ENCODE data around the gene EIPR1. TPM values are rescaled to one million over a fixed set of nuclear protein-coding genes. Genes with fewer than 3 reads are reported as not detected.
"Not testable (repeated sequence)": the region's sequence is repeated elsewhere in the genome, so short reads cannot be mapped to it uniquely, and the experiment has no call there.

EIPR1 gene
- total RNA-seq, 2 experiments from 2014 or later: 31.0 to 34.6 TPM

DNA sequence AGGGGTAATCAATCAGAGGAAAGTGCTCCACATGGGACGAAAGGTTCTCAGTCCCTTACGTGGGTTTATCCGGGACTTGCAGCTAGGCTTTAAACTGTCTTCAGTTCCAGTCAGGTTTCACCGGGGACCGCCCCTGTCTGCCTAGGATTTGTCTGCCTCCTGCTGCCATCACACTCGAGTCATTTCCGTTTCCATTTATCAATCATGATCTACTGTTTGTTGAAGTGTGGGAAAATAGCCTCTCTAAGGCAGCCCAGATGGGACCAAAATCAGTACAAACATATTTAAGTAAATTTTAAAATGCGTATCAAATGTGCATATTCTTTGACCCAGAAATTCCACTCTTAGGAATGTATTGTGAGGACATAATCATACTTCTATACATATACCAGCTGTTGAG is 12.4 kb upstream of the EIPR1 start:
- POLR2A ChIA-PET: no interaction called here
- Mint-ChIP-seq H3K27me3 (no peaks in the 10 kb centered on the region), H3K4me3 (no peak overlapping the region), H3K9me3 (peaks cover 3% of the 10 kb centered on the region), H3K27ac (no peak overlapping the region), H3K36me3 (peaks cover 41% of the 10 kb centered on the region), H3K4me1 (peaks cover 3% of the 10 kb centered on the region)
- ATAC-seq (ENCODE audit: low read depth) (no peak), DNase-seq (no peak)

DNA sequence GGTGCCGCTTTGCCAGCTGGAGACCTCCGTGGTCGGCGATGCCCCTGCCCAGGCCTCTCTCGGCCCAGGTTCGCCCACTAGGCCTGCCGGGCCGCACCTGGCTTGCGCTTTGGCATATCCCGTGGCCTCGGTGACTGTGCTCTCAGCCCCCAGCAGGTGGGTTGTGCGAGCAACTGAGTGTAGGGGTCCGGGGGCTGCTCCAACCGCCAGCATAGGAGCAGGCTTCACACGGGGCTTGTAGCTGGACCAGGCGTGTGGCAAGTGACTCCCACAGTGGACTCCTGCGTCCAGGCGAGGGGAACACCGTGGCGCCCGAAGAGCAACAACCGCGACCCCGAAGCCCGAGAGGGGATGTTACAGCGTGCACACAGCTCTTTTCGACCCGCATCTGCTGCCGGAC is 11.6 kb upstream of the EIPR1 start:
- Mint-ChIP-seq H3K27me3 (no peaks in the 10 kb centered on the region), H3K36me3 (peaks cover 33% of the 10 kb centered on the region), H3K4me3 (no peak overlapping the region), H3K4me1 (peaks cover 10% of the 10 kb centered on the region), H3K27ac (no peak overlapping the region), H3K9me3 (no peaks in the 10 kb centered on the region)
- DNase-seq (no peak), ATAC-seq (ENCODE audit: low read depth) (no peak)
- POLR2A ChIA-PET: no interaction called here

DNA sequence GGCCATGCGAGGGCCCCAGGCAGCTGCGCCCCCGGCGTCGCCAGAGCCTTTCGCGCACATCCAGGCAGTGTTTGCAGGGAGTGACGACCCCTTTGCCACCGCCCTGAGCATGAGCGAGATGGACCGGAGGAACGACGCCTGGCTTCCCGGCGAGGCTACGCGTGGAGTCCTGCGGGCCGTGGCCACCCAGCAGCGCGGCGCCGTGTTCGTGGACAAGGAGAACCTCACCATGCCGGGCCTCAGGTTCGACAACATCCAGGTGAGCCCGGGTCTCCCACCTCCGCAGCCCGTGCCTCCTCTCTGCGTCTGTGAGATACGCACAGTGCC is 10.8 kb upstream of the EIPR1 start:
- peaks cover 11% of the 10 kb centered on the region for H3K4me1 Mint-ChIP-seq
- POLR2A ChIA-PET: no interaction called here
- H3K36me3 Mint-ChIP-seq: peaks cover 28% of the 10 kb centered on the region
- DNase-seq: no peak
- H3K27me3 Mint-ChIP-seq: no peaks in the 10 kb centered on the region
- H3K9me3 Mint-ChIP-seq: no peaks in the 10 kb centered on the region
- H3K4me3 Mint-ChIP-seq: no peak overlapping the region
- ATAC-seq (ENCODE audit: low read depth): no peak
- no peak overlapping the region for H3K27ac Mint-ChIP-seq

DNA sequence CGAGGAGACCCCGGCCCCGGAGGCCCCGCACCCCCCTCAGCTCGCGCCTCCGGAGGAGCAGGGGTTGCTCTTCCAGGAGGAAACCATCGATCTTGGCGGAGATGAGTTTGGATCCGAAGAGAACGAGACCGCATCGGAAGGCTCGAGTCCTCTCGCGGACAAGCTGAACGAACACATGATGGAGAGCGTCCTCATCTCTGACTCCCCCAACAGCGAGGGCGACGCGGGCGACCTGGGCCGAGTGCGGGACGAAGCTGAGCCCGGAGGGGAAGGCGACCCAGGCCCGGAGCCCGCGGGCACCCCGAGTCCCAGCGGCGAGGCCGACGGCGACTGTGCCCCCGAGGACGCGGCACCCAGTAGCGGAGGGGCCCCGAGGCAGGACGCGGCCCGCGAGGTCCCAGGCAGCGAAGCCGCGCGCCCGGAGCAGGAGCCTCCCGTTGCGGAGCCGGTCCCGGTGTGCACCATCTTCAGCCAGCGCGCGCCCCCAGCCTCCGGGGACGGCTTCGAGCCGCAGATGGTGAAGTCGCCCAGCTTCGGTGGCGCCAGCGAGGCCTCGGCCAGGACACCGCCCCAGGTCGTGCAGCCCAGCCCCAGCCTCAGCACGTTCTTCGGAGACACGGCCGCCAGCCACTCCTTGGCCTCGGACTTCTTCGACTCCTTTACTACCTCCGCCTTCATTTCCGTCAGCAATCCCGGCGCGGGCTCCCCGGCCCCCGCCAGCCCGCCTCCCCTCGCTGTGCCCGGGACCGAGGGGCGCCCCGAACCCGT is 10.2 kb upstream of the EIPR1 start:
- peaks cover 24% of the 10 kb centered on the region for H3K36me3 Mint-ChIP-seq
- peaks cover 11% of the 10 kb centered on the region for H3K4me1 Mint-ChIP-seq
- no peak for DNase-seq
- no peaks in the 10 kb centered on the region for H3K27me3 Mint-ChIP-seq
- no peak overlapping the region for H3K4me3 Mint-ChIP-seq
- no peak overlapping the region for H3K27ac Mint-ChIP-seq
- H3K9me3 Mint-ChIP-seq: no peaks in the 10 kb centered on the region
- POLR2A ChIA-PET: interaction anchor here (1.7 kb wide), 1 partner anchor 170 kb away, joined by 4 read pairs; the partner anchor contains the start of gene RNASEH1
- ATAC-seq (ENCODE audit: low read depth): no peak

DNA sequence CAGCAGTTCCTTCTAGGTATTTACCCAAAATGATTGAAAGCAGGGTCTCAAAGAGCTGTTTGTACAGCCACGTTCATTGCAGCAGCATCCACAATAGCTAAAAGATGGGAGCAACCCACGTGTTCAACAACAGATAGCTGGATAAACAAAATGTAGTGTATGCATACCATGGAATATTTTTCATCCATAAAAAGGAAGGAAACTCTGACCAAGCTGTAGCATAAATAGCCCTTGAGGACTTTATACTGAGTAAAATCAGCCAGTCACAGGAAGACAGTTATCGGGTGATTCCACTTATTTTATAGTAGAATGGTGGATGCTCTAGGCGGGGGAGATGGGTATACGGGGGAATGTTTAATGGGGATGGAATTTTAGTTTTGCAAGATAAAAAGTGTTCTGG is 9.4 kb upstream of the EIPR1 start:
- Mint-ChIP-seq H3K36me3 (peaks cover 19% of the 10 kb centered on the region), H3K4me3 (no peak overlapping the region), H3K4me1 (peaks cover 13% of the 10 kb centered on the region), H3K9me3 (no peaks in the 10 kb centered on the region), H3K27ac (no peak overlapping the region), H3K27me3 (no peaks in the 10 kb centered on the region)
- POLR2A ChIA-PET: interaction anchor here (1.7 kb wide), 1 partner anchor 171 kb away, joined by 4 read pairs; the partner anchor contains the start of gene RNASEH1
- ATAC-seq (ENCODE audit: low read depth) (no peak), DNase-seq (no peak)

DNA sequence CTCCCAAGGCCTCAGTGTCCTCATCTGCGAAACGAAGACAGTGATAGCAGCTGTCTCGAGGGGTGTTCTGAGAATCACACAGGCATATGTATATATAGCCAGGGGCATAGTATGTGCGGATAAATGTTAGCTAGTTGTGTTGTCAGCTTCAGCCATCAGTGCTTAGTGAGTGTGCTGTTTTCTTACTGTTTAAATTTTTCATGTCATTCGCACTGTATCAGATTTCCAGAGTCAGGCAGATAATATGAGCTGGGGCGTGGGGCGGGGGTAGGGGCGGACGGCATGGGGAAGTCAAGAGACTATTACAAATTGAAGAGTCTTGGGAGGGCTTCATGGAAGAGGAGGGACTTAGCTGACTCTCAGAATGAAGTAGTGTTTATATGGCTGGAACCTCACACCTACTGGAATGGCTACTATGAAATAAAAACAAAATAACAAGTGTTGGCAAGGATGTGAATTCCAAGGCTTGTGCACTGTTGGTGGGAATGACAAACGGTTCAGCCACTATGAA is 8.9 kb upstream of the EIPR1 start:
- ATAC-seq (ENCODE audit: low read depth): no peak
- H3K4me1 Mint-ChIP-seq: peaks cover 17% of the 10 kb centered on the region

DNA sequence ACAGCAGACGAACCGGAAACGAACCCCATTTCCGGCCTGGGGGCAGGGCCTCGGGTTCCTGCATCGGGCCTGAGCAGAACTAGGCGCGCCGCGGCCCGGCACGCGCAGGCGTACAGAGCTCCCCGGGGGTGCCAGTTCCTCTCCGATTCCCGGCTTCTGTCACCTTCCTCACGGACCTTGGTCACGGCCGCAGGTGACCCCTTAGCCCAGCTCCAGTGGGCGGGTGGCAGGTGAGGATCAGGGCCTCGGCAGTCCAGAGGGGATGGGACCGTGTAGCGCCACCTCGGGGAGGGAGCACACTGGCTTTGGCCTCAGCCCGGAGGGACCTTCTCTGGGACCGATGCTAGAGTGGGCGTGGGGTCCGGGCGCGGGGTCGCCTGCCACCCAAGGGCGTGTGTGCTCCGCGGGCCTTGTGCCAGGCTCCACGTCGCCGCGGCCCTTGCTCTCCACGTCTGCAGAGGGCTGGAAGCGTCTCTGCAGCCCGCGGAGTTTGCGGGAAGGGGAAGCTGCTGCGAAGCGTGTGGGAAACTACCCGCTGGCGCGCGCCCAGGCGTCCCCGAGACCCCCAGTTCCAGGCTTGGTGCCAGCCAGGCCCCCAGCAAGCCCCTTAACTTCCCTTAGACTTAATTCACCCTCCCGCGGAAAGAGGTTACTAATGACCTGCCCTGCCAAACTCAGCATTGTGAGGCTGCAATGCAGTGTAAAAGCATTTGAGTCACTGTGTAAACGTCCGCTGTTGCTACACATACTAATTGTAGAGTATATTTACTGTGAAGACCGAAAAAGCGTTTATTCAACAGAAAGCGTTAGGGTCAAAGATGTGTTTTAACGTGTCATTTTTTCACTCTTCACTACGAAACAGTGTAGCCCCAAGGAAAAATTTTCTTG is 2.3 kb upstream of the EIPR1 start, which contains the start of gene TRAPPC12:
TSS of gene TRAPPC12 (plus strand) at position 48 of the 888 bp plus-strand sequence. CDS start 7,930 bp downstream, outside the sequence.
- Mint-ChIP-seq H3K9me3 (no peaks in the 10 kb centered on the region), H3K4me3 (peak within 1 kb of the TSS; percentile 92), H3K36me3 (peaks cover 11% of the 10 kb centered on the region), H3K4me1 (peaks cover 36% of the 10 kb centered on the region), H3K27ac (peak within 1 kb of the TSS; percentile 95), H3K27me3 (no peaks in the 10 kb centered on the region)
- ATAC-seq (ENCODE audit: low read depth) (peak; percentile 76), DNase-seq (peak; percentile 96)
- POLR2A ChIA-PET: interaction anchor here (0.9 to 1.9 kb wide), 6 partner anchors 15 to 196 kb away, joined by 3 to 7 read pairs (median 4); partner anchors contain the start of gene RNASEH1

More for the DNA sequence above, 8.9 kb upstream of the EIPR1 start:
- Mint-ChIP-seq H3K27me3 (no peaks in the 10 kb centered on the region), H3K27ac (no peak overlapping the region), H3K9me3 (no peaks in the 10 kb centered on the region), H3K4me3 (no peak overlapping the region), H3K36me3 (peaks cover 16% of the 10 kb centered on the region)
- DNase-seq: no peak
- POLR2A ChIA-PET: interaction anchor here (1.7 kb wide), 1 partner anchor 172 kb away, joined by 4 read pairs; the partner anchor contains the start of gene RNASEH1

GRCh38 chr2:3379339-3379646 is 1.7 kb upstream of the EIPR1 start:
- DNase-seq (no peak), ATAC-seq (ENCODE audit: low read depth) (no peak)
- no peaks in the 10 kb centered on the region for H3K27me3 Mint-ChIP-seq
- H3K36me3 Mint-ChIP-seq: peaks cover 11% of the 10 kb centered on the region
- H3K9me3 Mint-ChIP-seq: no peaks in the 10 kb centered on the region
- H3K4me3 Mint-ChIP-seq: peak overlapping the region; percentile 92
- peaks cover 30% of the 10 kb centered on the region for H3K4me1 Mint-ChIP-seq
- peak overlapping the region; percentile 95 for H3K27ac Mint-ChIP-seq
- POLR2A ChIA-PET: interaction anchor here (1.0 to 1.9 kb wide), 5 partner anchors 17 to 197 kb away, joined by 3 to 6 read pairs (median 4); partner anchors contain the start of gene RNASEH1

GRCh38 chr2:3377279-3377611 is 373 bp downstream of the EIPR1 start:
- no peaks in the 10 kb centered on the region for H3K9me3 Mint-ChIP-seq
- no peaks in the 10 kb centered on the region for H3K27me3 Mint-ChIP-seq
- peak; percentile 31 for ATAC-seq (ENCODE audit: low read depth)
- H3K4me3 Mint-ChIP-seq: peak overlapping the region; percentile 92
- POLR2A ChIA-PET: interaction anchor here (1.1 to 1.8 kb wide), 3 partner anchors 14 to 275 kb away, joined by 4 to 14 read pairs (median 7); partner anchors contain the start of gene RNASEH1
- peaks cover 13% of the 10 kb centered on the region for H3K36me3 Mint-ChIP-seq
- peak overlapping the region; percentile 95 for H3K27ac Mint-ChIP-seq
- DNase-seq: no peak
- H3K4me1 Mint-ChIP-seq: peaks cover 27% of the 10 kb centered on the region

GRCh38 chr2:3376821-3377220 is 797 bp downstream of the EIPR1 start:
- ATAC-seq (ENCODE audit: low read depth) (no peak), DNase-seq (no peak)
- POLR2A ChIA-PET: no interaction called here
- Mint-ChIP-seq H3K27me3 (no peaks in the 10 kb centered on the region), H3K4me3 (peak overlapping the region; percentile 92), H3K27ac (peak overlapping the region; percentile 95), H3K36me3 (peaks cover 13% of the 10 kb centered on the region), H3K9me3 (no peaks in the 10 kb centered on the region), H3K4me1 (peaks cover 25% of the 10 kb centered on the region)

DNA sequence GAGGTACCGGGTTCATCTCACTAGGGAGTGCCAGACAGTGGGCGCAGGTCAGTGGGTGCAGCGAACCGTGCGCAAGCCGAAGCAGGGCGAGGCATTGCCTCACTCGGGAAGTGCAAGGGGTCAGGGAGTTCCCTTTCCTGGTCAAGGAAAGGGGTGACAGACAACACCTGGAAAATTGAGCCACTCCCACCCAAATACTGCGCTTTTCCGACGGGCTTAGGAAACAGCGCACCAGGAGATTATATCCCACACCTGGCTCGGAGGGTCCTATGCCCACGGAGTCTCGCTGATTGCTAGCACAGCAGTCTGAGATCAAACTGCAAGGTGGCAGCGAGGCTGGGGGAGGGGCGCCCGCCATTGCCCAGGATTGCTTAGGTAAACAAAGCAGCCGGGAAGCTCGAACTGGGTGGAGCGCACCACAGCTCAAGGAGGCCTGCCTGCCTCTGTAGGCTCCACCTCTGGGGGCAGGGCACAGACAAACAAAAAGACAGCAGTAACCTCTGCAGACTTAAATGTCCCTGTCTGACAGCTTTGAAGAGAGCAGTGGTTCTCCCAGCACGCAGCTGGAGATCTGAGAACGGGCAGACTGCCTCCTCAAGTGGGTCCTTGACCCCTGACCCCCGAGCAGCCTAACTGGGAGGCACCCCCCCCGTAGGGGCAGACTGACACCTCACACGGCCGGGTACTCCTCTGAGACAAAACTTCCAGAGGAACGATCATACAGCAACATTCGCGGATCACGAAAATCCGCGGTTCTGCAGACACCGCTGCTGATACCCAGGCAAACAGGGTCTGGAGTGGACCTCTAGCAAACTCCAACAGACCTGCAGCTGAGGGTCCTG is 8.1 kb downstream of the EIPR1 start:
- H3K4me3 Mint-ChIP-seq; H3K4me1 Mint-ChIP-seq; DNase-seq; ATAC-seq (ENCODE audit: low read depth); H3K9me3 Mint-ChIP-seq; H3K27me3 Mint-ChIP-seq; POLR2A ChIA-PET; H3K27ac Mint-ChIP-seq: not testable (repeated sequence)
- peaks cover 14% of the 10 kb centered on the region for H3K36me3 Mint-ChIP-seq

DNA sequence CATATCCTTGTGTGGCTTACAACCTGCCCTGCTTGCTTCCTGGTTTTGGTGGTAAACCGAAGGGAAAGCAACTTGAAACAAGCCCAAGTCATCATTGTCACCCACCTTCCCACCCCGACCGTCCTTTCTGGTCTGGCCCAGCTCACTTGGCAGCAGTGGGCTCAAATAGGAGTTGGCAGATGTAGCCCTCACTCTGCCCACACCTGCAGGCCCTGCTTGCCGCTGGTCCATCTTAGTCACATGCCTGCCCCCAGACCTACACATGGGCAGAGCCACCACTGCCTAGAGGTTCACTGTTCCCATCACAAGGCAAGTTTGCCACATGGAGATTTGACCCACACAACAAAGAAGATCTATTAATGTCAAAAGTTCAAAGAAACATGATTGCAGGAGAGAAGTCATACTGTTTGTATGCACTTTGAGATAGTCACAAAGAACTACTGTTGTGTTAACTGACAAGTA is 9.3 kb downstream of the EIPR1 start:
- H3K9me3 Mint-ChIP-seq: peaks cover 1% of the 10 kb centered on the region
- POLR2A ChIA-PET: no interaction called here
- no peaks in the 10 kb centered on the region for H3K27me3 Mint-ChIP-seq
- no peak overlapping the region for H3K4me3 Mint-ChIP-seq
- no peak for ATAC-seq (ENCODE audit: low read depth)
- H3K27ac Mint-ChIP-seq: no peak overlapping the region
- no peak for DNase-seq
- H3K4me1 Mint-ChIP-seq: peaks cover 9% of the 10 kb centered on the region
- H3K36me3 Mint-ChIP-seq: peaks cover 17% of the 10 kb centered on the region

DNA sequence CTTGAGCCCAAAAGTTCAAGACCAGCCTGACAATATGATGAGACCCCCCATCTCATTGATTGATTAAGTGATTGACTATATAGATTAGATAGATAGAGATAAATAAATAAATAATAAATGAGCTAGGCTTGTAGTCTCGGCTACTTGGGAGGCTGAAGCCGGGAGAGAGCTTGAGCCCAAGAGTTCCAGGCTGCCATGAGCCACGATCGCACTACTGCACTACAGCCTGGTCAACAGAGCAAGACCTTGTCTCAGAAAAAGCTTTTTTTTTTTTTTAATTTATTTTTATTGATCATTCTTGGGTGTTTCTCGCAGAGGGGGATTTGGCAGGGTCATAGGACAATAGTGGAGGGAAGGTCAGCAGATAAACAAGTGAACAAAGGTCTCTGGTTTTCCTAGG is 12.4 kb downstream of the EIPR1 start:
- POLR2A ChIA-PET: no interaction called here
- ATAC-seq (ENCODE audit: low read depth): no peak

More for the DNA sequence above, 12.4 kb downstream of the EIPR1 start:
- H3K27me3 Mint-ChIP-seq: no peaks in the 10 kb centered on the region
- no peak for DNase-seq
- H3K36me3 Mint-ChIP-seq: peaks cover 24% of the 10 kb centered on the region
- peaks cover 29% of the 10 kb centered on the region for H3K4me1 Mint-ChIP-seq
- no peak overlapping the region for H3K4me3 Mint-ChIP-seq
- H3K27ac Mint-ChIP-seq: no peak overlapping the region
- no peaks in the 10 kb centered on the region for H3K9me3 Mint-ChIP-seq

All from activated naive CD8-positive, alpha-beta T cell treated with anti-CD3 and anti-CD28 coated beads, Interleukin-2, amount 10 ng/mL, durations not matched to agents 7 days and 5 days (primary cell).